GM21717 (cell line): ENCODE results near the gene CUX1.
"Not testable (repeated sequence)": the region's sequence is repeated elsewhere in the genome, so short reads cannot be mapped to it uniquely, and the experiment has no call there.

Experiments used
- ATAC-seq: cut with Tn5 transposase; IDR thresholded peaks from one replicate; pipeline ENCODE4 v1.9.1; 2021; ENCODE audit warnings: mild to moderate bottlenecking, moderate library complexity; ENCODE audit not compliant: unreplicated experiment

Gene CUX1

DNA sequence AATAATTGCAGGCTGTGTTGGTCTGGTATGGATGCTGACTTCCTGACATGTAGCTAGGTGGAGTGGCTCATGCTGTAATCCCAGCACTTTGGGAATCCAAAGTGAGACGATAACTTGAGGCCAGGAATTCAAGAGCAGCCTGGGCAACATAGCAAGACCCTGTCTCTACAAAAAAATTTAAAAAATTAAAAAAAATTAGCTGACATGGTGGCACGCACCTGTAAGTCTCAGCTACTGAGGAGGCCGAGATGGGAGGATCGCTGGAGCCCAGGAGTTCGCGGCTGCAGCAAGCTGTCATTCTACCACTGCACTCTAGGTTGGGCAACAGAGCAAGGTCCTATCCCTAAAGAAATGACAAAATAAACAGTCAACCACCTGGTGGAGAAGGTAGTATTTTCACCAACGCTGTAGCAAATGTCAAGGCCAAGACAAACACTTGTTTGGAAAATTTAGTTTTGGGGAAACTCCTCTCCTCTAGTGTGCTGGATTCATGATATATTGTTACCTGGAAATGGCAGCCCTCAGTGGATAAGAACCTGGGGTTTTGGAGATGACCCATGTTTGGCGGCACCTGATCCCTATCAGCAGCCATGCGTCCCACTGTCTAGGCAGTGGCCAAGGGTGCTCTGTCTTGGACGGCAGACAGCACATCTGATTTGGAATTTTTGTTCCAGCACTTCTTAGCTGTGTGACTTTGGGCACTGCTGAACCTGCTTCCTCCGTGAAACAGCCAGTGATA, 29.5 kb downstream of the CUX1 start:
- no peak for ATAC-seq

DNA sequence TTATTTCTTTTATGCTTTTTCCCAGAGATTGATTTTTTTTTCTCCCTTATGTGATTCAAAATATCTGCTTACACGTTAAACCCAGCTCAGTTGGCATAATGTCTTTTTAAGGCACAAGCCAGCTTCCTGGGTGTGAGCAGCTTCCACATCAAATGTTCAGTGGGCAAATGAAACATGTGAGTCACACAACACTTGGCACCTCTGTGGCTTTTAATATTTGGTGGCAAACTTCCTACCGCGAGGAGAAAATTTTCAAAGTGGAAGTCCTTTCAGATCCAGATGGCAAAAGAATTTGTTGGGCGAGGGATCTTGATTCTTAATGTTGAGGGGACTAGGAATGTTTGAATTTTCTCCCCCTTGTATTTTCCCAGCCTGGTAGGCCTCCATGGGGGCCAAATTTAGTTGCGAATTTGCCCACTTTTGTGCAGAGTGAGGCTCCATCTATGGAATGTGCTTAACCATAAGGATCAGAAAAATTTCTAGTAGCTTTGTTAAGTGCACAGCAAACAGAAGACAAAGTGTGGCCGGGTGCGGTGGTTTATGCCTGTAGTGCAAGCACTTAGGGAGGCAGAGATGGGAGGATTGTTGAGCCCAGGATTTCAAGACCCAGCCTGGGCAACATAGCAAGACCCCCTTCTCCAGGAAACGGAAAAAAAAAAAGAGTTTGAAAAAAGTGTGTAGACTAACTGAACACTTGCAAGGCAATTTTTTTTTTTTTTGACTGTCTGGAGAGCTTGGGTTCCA, 31.0 kb downstream of the CUX1 start:
- ATAC-seq: no peak

DNA sequence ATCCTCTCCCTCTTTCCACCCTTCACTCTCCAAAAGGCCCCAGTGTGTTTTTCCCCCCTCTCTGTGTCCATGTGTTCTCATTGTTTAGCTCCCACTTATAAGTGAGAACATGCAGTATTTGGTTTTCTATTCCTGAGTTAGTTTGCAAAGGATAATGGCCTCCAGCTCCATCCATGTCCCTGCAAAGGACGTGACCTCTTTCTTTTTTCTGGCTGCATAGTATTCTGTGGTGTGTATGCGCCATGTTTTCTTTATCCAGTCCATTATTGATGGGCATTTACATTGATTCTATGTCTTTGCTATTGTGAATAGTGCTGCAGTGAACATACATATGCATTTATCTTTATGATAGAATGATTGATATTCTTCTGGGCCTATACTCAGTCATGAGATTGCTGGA, 31.9 kb downstream of the CUX1 start:
- not testable (repeated sequence) for ATAC-seq

DNA sequence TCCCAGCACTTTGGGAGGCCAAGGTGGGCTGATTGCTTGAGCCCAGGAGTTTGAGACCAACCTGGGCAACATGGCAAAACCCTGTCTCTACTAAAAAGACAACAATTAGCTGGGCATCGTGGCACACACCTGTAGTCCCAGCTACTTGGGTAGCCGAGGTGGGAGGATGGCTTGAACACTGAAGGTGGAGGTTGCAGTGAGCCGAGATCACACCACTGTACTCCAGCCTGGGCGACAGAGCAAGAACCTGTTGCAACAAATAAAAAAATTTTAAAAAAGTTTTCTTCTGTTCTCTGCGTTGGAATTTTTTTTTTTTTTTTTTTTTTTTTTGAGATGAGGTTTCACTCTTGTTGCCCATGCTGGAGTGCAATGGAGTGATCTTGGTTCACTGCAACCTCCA, 34.9 kb downstream of the CUX1 start:
- not testable (repeated sequence) for ATAC-seq

DNA sequence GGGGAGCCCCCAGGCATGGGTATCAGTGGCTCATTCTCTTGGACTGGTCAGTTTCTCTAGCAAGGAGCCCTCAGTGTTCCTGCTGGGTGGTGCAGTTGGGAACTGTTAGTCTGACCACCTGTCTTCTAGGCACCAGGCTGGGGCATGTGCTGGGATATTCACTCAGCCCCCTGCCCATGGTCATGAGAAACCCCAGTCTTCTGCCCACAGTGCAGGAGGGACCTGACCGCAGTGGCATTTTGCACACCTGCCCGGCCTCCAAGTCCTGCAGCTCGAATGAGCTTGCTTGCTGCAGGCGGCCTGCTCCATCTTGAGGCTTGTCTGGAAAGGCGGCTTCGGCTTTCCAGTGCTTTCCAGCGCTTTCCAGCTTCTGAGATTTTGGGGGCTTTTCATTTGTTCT, 36.3 kb downstream of the CUX1 start:
- no peak for ATAC-seq

DNA sequence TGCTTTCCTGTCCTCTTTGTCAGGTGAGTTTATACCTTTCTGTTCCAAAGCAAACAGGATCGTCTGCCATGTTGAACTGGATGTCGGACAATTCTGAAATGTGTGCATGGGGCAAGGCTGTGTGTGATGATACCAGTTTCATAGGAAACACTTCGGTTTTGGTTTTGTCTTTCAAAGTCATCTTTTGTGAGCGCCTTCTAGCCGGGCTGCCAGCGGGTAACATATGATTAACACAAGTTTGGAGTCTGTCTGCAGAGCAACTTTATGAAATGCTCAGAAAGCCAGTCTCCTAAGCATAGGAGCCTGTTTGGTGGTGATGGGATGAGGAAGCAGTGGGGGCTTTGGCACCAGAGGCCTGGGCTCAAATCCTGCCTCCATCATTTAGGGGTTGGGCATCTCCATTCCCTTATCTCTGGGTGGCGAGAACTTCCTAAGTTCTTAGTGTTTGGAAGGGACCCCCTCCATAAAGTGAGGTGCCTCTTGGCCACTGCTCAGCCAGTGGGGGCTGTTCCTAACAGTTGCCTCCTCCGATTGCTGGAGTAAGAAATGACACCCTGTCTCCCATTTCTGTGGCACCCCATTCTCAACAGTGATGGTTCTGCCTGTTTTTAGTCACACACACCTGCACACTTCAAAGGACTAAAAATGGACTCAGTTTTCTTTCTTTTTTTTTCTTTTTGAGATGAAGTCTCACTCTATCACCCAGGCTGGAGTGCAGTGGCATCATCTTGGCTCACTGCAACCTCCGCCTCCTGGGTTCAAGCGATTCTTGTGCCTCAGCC, 36.8 kb downstream of the CUX1 start:
- ATAC-seq: no peak

DNA sequence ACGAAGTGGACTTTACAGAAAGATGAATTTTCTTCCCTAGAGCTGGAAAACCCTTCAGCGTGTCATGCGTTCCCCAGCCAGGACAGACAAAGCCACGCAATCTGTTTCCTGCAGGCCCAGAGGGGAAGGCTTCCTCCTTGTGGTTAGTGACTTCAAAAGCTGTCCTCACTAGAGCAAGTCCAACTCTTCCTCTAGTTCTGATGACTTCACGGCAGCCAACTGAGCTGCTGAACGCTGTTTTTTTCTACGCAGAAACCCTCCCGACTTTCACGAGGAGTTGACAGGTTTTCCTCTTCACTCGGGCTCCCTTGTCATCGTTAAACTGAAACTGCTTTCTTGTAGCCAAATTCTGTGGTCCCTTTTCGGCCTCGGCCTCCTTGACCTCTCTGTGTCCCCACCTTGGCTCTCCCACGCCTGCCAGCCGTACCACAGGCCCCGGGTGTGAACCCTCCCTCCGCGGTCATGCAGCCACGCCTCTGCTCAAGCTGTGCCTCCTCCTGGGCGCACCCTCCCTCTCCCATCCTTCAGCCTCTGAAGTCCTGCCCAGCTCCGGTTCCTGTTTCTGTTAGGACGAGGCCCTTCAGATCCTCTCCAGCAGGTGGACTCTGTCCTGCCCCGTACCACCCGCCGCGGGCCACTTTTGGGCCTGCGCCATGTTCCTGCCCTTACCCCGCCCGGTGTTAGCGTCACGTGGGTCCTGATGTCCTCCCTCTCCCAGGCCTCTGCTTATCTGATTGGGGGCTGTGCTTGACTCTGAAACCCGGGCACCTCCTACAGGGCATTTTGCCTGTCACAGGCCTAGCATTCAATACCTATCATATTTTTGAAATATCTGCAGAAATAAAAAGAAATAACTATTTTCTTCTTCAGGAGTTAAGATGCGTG, 39.3 kb downstream of the CUX1 start:
- peak; percentile 91 for ATAC-seq

DNA sequence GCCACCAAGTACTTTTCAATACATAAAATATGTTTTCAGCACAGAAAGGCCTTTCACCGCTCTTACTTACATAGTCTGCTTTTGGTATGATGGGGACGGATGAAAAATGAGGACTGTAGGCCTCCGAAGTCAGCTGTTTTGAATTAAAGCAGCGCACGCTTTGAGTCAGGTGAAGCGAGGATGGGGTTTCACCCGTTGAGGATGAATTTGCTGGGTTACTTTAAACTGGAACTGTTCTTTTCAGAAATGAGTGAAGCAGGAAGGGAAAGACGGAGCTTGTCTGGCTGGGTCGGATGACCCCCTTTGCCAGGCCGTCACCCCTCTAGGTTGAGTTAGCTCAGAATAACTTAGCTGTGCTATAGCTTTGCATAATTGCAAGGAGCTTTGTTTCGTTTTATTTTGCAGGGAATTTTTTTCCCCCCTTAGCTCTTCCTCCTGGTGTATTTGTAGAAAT, 40.0 kb downstream of the CUX1 start:
- ATAC-seq: peak; percentile 26

DNA sequence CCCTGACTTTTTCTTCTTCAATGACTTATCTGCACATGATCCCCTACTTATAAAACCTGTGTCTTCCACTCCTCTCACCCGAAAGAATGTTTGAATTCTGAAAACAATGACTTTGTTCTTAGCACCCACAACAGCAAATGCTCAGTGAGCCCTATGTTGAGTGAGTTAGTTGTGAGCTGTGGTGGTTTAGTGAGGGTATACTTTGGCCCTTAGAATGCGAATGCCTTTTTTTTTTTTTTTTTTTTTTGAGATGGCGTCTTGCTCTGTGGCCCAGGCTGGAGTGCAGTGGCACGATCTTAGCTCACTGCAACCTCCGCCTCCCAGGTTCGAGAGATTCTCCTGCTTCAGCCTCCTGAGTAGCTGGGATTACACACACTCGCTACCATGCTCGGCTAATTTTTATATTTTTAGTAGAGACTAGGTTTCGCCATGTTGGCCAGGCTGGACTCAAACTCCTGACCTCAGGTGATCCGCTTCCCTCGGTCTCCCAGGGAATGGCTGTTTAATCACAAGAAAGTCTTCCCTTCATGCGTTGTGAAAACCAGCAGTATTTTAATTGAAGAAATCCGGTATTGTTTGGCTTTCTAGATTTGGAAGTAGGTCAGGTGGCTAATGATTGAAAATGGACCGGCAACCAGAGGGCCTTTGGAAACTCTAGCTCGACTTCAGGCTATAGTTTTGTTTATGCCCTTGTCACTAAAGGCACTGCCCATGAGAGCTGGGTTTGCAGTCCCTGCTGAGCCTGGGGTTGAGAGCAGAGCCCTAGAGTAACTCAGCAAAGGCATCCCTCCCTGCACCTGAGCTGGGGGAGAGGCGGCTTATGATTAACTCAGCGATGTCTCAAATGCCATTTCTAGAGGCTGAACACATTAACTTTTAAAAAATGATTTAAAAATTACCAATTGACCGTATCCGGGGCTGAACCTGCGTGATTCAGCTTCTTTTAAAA, 41.3 kb downstream of the CUX1 start:
- ATAC-seq: no peak

DNA sequence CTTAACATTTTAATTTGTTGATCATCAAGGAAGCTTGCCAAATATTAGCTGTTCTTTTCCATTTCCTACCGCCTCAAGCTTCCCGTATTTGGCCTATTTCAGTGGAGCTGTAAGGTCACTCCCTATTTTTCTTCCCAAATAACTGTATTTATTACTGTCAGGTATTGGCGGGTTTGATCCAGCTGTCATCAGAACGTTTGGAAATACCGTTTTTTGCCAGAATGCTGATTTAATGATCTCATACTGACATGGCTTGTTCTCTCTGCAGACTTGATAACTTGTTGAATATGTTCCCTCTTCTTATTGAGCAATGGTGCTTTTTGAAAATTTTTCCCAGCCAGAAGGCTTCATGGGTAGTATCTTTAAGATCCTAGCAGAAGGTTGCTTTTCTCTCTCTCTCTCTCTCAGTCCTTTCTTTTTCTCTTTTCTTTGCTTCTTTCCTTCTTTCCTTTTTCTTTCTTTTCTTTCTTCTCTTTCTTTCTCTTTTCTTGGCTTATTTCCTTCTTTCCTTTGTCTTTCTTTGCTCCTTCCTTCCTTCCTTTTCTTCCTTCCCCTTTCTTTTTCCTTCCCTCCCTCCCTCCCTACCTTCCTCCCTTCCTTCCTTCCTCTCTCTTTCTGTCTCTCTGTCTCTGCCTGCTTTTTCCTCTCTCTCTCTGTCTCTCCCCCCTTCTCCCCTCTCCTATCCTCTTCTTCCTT, 42.1 kb downstream of the CUX1 start:
- no peak for ATAC-seq

DNA sequence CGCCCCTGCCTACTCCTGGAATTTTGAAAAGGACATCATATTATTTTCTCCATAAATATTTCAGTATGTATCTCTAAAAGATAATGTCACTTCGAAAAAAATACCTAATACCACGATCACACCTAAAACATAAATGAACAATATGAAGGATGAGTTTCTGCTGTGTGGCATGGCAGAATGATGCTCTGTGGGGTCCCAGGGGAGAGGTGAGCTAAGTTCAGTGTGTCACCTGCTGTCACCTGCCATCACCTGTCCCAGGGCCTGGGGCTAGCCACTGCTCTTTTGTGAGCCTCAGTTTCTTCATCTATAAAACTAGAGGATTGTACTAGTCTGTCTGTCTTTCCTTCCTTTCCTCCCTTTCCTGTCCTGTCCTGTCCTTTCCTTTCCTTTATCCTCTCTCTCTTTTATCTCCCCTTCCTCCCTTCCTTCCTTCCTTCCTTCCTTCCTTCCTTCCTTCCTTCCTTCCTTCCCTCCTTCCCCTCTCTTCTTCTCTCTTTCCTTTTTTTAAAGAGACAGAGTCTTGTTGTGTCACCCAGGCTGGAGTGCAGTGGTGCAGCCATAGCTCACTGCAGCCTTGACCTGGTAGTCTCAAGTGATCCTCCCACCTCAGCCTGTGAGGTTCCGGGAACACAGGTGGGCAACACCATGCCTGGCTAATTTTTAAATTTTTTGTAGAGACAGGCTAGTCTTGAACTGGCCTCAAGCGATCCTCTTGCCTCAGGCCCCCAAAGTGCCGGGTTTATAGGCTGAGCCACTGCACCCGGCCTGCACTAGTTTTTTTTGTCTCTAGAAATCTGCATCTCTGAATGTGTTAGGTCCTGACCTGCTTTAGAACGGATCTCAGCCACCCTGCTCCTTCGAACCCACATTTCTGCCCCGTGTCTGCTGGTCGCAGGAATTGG, 43.1 kb downstream of the CUX1 start:
- ATAC-seq: no peak

DNA sequence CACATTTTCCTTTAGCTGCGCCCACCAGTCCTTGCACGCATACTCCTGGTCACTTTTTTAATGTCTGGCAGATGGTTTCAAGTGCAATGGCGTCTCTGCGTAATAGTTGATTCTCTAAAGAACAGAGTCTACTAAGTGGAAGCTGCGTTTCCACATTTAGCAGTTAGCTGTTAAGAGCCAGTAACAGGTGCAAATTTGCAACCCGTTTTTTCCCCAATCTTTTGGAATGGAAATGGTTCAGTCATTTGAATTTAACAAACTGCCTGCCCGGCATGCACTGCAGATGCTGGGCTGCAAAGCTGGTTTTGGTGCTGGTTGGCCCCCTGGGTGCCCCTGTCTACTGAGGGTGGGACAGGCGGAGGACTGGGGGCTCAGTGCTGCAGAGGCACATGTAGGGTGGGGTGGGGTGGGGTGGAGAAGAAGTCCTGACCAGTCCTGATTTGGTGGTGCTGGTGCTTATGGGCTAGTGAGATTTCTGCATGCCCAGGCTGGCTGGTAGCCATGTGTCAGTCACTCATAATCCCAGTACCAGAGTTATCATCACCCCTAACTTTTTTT, 43.9 kb downstream of the CUX1 start:
- ATAC-seq: no peak

DNA sequence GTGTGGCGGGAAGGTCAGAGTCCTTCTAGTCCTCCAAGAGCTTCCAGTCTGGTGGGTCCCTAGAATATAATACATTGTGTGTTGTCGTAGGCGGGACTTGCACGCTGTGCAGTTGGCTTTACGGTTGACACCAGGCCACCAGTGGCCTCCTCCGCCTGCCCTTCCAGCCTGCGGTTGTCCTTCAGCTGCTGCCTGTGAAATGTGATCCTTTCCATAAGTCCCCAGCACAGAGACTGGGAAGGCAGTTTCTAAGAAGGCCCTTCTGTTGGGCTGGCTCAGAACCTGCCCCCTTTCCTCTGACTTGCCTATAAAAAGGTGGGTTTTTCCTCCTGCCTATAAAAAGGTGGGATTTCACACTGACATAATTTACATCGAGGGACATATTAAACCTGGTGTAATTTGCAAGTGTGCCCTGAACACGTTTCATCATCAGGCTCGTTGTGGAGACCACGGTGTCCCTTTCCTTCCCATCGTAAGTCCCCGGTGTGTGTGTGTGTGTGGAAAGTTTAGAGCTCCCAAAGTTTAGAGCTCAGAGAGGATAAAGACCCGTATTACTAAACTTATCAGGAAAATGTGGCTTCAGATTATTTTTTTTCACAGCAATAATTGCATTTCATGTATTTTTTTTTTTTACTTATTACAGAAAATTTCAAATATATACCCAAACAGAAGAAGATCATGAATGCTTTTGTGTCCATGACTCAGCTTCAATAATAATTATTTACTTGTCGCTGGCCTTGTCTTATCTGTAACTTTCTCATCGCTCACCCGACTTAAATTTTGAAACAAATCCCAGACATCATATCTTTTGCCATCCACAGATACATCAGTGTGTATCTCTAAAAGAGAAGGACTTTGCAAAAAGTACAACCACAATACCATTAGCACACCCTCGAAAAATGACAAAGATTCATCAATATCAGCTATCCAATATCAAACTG, 45.1 kb downstream of the CUX1 start:
- ATAC-seq: no peak

DNA sequence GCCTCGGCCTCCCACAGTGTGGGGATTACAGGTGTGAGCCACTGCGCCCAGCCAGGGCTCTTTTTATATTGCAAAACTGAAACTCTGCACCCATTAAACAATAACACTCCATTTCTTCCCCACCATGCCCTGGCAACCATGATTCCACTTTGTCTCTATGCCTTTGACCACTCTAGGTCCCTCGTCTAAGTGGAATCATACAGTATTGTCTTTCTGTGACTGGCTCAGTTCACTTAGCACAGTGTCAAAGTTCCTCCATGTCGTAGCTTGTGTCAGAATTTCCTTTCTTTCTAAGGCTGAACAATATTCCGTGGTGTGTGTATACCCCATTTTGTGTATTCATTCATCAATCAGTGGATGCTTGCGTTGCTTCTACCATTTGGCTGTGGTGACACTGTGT, 46.2 kb downstream of the CUX1 start:
- ATAC-seq: no peak

DNA sequence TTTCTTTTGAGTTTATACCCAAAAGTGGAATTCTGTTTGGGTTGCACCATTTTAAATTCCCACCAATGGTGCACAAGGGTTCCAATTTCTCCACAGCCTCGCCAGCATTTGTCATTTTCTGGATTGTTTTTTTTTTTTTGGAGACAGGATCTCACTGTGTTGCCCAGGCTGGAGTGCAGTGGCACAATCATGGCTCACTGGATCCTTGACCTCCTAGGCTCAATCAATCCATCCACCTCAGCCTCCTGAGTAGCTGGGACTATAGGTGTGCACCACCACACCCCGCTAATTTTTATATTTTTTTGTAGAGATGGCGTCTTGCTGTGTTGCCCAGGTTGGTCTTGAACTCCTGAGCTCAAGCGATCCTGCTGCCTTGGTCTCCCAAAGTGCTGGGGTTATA, 46.6 kb downstream of the CUX1 start:
- no peak for ATAC-seq

DNA sequence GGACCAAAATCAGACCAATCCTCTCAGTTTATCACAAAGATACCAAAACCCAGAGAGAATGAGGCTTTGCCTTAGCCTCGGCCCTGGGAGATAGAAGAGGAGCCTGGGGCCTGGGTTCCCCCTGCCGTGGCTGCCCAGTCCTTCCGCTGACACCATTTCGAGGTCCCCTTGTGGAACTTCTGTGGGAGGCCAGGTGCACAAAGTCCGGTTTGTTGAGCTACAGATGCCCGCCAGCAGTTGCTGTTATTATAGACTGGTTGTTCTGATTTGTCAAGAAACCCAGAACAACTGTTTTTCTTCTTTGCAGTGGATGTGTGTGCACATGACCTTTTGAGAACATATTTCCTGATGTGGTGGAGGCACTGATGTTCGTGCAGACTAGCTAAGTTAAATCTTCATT, 47.6 kb downstream of the CUX1 start:
- no peak for ATAC-seq

DNA sequence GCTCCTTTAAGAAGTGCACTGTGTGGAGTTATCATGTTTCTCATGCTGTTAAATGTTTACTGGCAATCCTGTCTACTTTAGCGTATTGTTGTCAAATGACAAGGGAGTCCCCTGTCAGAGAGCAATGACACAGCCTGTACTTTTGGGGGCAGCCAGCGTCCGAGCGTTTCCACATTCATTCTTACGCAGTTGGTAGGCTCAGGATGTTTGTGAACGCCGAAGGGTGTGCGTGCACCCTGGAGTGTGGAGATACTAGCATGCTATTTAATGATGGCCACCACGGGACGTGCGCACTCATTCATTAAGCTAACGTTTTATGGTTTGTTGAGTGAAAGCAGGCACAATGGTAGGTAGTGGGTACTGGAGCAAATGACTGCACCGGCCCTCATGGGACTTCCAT, 48.0 kb downstream of the CUX1 start:
- no peak for ATAC-seq
